ENCODE data around the gene USP46.
A peak's percentile ranks its signal among the peaks of the same experiment; 100 is the strongest.

USP46 gene, protein sequence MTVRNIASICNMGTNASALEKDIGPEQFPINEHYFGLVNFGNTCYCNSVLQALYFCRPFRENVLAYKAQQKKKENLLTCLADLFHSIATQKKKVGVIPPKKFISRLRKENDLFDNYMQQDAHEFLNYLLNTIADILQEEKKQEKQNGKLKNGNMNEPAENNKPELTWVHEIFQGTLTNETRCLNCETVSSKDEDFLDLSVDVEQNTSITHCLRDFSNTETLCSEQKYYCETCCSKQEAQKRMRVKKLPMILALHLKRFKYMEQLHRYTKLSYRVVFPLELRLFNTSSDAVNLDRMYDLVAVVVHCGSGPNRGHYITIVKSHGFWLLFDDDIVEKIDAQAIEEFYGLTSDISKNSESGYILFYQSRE

DNA sequence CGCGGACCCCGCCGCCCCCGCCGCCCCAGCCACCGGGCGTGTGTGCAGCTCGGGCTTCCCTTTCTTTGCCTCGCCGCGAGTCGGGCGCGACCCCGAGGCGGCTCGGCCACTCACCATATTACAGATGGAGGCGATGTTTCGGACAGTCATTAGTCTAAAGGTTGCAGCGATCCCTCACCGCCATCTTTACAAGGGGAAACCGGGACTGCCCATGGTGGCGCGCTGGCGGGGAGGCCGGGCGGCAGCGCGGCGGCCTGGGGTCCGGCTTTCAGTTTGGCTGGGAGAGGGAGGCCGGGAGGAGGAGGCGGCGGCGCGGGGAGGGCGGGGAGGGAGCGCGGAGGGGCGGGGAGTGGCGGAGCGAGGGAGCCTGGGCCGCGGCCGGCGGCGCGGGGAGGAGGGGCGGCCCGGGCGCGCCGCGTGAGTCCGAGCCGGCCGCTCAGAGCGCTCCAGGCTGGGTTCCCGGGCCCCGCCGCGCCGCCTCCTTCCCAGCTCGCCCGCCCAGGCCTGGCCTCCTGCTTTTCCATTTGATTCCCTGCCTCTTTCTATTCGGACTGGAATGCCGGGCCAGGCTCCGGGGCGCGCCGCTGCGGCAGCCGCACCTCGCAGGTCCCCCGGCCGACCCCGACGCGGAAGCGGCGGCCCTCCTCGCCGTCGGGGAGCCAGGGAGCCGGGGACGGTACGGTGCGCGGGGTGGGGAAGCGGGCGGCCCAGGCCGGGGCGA, at the start of gene USP46:
Gene USP46, minus strand, starts transcription at position 301 of the 721 bp plus-strand sequence. Its CDS starts 151 bp downstream, at position 150.
- Mint-ChIP-seq H3K4me3 (peak within 1 kb of the TSS; percentile 89), H3K27ac (peak within 1 kb of the TSS; percentile 83), H3K36me3 (peaks cover 31% of the 10 kb centered on the region), H3K9me3 (peaks cover 3% of the 10 kb centered on the region), H3K27me3 (no peaks in the 10 kb centered on the region), H3K4me1 (peaks cover 39% of the 10 kb centered on the region)
- ATAC-seq: peak; percentile 92

DNA sequence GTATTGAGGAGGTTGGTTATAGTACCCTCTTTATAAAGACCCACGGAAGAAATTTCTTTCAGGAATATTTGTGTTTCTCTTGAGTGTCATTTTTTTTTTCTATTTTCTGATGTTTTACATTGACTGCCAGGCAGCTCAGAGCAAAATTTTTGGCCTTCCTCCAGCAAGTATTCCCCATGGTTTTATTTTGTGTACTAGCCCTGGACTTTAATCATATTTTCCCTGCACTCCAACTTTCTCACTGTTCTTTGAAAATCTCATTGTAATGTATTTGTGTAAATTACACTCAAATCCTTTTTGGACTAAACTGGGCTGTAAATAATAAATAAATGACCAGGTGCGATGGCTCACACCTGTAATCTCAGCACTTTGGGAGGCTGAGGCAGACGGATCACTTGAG, 45.6 kb upstream of the USP46 start:
- no peak for ATAC-seq
- H3K4me3 Mint-ChIP-seq: no peak overlapping the region
- no peaks in the 10 kb centered on the region for H3K36me3 Mint-ChIP-seq

DNA sequence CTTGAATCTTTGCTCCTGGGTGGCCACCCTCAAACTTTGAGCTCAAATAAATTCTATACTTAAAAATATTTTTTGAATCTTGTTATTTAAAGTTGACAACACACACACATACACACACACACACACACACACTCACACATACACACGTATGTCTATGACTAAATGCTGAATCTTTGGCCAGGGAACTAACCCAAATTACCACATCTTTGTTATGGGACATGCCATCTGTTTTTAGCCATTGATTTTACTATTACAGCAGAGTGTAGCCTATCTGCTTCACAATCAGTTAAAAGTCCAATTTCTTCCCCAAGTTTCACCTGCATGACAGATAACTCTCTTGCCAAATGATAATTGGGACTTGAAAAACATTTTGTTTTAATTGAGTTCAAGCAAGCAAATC, 45.0 kb upstream of the USP46 start:
- H3K27ac Mint-ChIP-seq: no peak overlapping the region
- H3K4me1 Mint-ChIP-seq: peaks cover 3% of the 10 kb centered on the region
- H3K9me3 Mint-ChIP-seq: peaks cover under 1% of the 10 kb centered on the region
- no peaks in the 10 kb centered on the region for H3K27me3 Mint-ChIP-seq
- H3K36me3 Mint-ChIP-seq: no peaks in the 10 kb centered on the region
- no peak overlapping the region for H3K4me3 Mint-ChIP-seq
- no peak for ATAC-seq

More for the DNA sequence above, 45.6 kb upstream of the USP46 start:
- Mint-ChIP-seq H3K27ac (no peak overlapping the region), H3K4me1 (peaks cover 8% of the 10 kb centered on the region), H3K27me3 (no peaks in the 10 kb centered on the region), H3K9me3 (peaks cover 5% of the 10 kb centered on the region)

DNA sequence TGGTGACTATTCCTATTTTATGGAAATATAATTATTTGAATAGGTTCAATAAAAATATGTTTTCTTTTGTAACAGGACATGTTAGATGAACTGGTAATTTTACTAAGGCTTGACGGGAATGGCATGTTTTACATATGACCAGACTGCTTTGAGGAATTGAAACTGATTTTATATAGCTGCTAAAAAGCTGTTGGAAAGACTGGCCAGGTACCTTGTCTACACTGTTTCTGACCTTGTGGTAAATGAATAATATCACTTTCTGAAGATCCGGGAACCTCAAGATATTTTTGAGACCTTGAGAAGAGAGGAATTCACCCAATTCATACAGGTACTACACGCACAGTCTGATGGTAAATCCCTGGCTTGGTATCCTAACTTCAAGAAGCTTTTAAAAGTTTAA, 42.1 kb upstream of the USP46 start:
- peaks cover 7% of the 10 kb centered on the region for H3K4me1 Mint-ChIP-seq
- no peak overlapping the region for H3K27ac Mint-ChIP-seq
- peak; percentile 83 for ATAC-seq
- no peaks in the 10 kb centered on the region for H3K36me3 Mint-ChIP-seq
- H3K4me3 Mint-ChIP-seq: no peak overlapping the region
- H3K9me3 Mint-ChIP-seq: no peaks in the 10 kb centered on the region
- no peaks in the 10 kb centered on the region for H3K27me3 Mint-ChIP-seq

DNA sequence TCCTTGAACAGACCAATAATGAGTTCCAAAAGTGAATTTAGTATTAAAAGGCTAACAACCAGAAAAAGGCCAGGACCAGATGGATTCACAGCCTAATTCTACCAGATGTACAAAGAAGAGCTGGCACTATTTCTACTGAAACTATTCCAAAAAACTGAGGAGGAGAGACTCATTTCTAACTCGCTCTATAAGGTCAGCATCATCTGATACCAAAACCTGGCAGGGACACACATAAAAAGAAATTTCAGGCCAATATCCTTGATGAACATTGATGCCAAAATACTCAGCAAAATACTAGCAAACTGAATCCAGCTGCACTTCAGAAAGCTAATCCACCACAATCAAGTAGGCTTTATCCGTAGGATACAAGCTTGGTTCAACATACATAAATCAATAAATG, 35.8 kb upstream of the USP46 start:
- H3K4me1 Mint-ChIP-seq: peaks cover 13% of the 10 kb centered on the region
- peak overlapping the region; percentile 73 for H3K27ac Mint-ChIP-seq
- peaks cover 19% of the 10 kb centered on the region for H3K9me3 Mint-ChIP-seq
- no peak overlapping the region for H3K4me3 Mint-ChIP-seq
- H3K27me3 Mint-ChIP-seq: no peaks in the 10 kb centered on the region
- no peak for ATAC-seq
- peaks cover 17% of the 10 kb centered on the region for H3K36me3 Mint-ChIP-seq

DNA sequence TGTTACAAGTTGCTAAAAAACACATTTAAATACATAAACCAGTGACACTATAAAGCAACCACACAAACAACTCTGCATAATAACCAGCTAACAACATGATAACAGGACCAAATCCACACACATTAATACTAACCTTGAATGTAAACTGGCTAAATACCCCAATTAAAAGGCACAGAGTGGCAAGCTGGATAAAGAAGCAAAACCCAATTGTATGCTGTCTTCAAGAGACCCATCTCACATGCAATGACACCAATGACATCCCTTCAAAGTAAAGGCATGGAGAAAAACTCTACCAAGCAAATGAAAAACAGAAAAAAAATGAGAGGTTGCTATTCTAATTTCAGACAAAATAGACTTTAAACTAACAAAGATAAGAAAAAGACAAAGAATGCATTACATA, 34.4 kb upstream of the USP46 start:
- no peak for ATAC-seq
- Mint-ChIP-seq H3K27me3 (no peaks in the 10 kb centered on the region), H3K4me1 (peaks cover 13% of the 10 kb centered on the region), H3K4me3 (no peak overlapping the region), H3K36me3 (peaks cover 17% of the 10 kb centered on the region), H3K9me3 (peaks cover 19% of the 10 kb centered on the region), H3K27ac (no peak overlapping the region)

DNA sequence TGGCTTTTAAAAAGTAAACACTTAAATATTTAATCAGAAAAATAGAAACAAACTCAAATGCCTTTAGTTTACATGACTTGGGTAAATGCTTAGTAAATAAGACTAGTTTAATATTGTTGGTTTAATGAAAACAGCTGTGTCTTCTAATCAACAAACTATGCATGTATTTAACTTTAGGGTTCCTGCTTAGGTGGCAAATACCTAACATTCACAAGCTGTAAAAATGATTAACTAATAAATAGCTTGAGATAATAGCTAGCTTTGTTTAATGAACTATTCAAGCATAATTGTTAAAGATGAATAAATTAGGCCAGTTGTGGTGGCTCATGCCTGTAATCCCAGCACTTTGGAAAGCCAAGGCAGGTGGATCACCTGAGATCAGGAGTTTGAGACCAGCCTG, 30.0 kb upstream of the USP46 start:
- Mint-ChIP-seq H3K4me3 (no peak overlapping the region), H3K27ac (no peak overlapping the region), H3K36me3 (peaks cover 19% of the 10 kb centered on the region), H3K27me3 (no peaks in the 10 kb centered on the region), H3K4me1 (no peaks in the 10 kb centered on the region), H3K9me3 (peaks cover 18% of the 10 kb centered on the region)
- ATAC-seq: no peak

DNA sequence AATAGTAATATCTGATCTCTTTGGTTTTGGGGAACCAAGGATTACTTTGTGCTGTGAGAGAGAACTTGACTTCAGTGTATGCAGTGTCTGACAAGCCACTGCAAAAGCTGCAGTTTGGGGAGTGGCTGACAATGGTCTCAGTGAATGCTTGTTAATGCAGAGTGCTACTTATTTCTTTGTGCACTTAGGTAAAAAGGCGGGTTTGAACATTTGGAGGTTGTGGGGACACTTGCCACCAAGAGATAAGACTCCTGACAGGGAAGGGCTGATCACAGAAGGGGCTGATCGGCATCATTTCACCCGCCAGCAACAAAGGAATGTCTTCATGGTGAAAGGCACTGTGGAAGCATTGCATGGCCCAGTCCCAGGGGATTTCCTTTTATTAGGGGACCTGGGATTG, 28.6 kb upstream of the USP46 start:
- Mint-ChIP-seq H3K4me3 (no peak overlapping the region), H3K4me1 (no peaks in the 10 kb centered on the region), H3K27ac (no peak overlapping the region), H3K27me3 (no peaks in the 10 kb centered on the region), H3K36me3 (peaks cover 5% of the 10 kb centered on the region), H3K9me3 (peaks cover 6% of the 10 kb centered on the region)
- no peak for ATAC-seq

DNA sequence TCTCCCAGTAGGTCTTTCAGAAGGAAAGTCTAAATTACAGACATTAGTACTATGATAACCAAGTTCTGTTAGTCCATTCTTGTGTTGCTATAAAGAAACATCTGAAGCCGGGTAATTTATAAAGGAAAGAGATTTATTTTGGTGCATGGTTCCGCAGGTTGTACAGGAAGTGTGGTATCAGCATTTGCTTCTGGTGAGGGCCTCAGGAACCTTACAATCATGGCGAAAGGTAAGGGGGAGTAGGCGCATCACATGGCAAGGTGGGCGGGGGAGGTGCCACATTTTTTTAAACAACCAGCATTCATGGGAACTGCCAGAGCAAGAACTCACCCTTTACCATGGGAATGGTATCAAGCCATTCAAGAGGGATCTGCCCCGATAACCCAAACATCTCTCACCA, 26.2 kb upstream of the USP46 start:
- H3K27me3 Mint-ChIP-seq: peaks cover 9% of the 10 kb centered on the region
- peaks cover 2% of the 10 kb centered on the region for H3K9me3 Mint-ChIP-seq
- no peak overlapping the region for H3K4me3 Mint-ChIP-seq
- peaks cover 5% of the 10 kb centered on the region for H3K36me3 Mint-ChIP-seq
- H3K27ac Mint-ChIP-seq: no peak overlapping the region
- no peak for ATAC-seq
- H3K4me1 Mint-ChIP-seq: no peaks in the 10 kb centered on the region

DNA sequence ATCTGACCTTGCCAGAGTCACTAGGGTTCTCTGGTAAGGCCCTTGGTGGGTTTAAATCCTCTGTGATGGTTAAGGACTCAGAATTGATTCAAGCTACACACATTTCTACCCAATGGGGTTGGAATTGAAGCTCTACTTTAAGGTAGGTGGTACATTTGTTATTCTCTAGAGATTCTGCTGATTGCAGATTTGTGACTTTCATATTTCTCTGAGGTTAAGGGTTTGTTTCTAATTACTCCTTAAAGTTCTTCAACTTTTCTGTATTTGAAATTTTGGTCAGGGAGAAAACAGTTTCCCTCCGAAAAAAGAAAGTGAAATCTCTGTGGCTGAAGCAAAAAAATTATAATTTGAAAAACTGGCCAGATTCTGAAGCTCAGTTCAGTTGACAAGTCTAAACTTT, 25.8 kb upstream of the USP46 start:
- ATAC-seq: no peak
- Mint-ChIP-seq H3K36me3 (peaks cover 5% of the 10 kb centered on the region), H3K27me3 (peaks cover 9% of the 10 kb centered on the region), H3K27ac (no peak overlapping the region), H3K9me3 (peaks cover 2% of the 10 kb centered on the region), H3K4me1 (no peaks in the 10 kb centered on the region), H3K4me3 (no peak overlapping the region)

DNA sequence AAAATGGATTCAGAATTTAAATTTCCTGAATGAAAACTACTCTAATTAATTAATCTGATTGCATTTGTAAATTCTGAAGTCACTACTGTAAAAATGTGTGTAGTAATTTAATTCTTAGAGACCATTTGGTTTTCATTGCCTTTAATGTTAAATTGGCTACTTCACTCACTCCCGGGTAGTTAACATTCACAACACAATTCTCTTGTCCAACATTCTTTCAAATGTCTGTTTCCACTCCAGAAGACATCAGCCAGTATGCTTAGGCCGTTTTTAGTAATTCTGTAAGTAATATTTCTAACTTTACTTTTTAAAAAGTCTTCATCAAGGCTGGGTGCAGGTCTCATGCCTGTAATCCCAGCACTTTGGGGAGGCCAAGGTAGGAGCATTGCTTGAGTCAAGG, 21.3 kb upstream of the USP46 start:
- Mint-ChIP-seq H3K27me3 (peaks cover 9% of the 10 kb centered on the region), H3K36me3 (no peaks in the 10 kb centered on the region), H3K9me3 (peaks cover 2% of the 10 kb centered on the region), H3K27ac (no peak overlapping the region), H3K4me3 (no peak overlapping the region), H3K4me1 (no peaks in the 10 kb centered on the region)
- ATAC-seq: no peak

DNA sequence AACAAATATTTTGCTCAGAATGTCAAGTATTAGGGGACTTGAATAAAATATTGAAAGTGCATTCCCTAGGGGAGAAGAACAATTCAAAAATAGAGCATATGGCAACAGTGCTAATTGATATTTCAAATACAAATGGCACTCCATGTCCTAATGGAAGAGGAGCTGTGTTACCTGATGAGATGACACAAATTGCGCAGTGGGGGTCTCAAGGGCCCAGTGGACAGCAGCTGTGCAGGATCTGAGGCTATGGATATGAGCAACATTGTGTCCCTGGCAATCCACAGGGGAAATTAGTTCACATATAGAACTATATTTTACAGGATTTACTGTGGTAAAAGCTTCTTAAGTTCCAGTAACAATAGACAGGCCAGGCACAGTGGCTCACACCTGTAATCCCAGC, 17.4 kb upstream of the USP46 start:
- no peaks in the 10 kb centered on the region for H3K36me3 Mint-ChIP-seq
- H3K27ac Mint-ChIP-seq: no peak overlapping the region
- no peaks in the 10 kb centered on the region for H3K9me3 Mint-ChIP-seq
- ATAC-seq: no peak
- H3K4me3 Mint-ChIP-seq: no peak overlapping the region
- no peaks in the 10 kb centered on the region for H3K4me1 Mint-ChIP-seq
- H3K27me3 Mint-ChIP-seq: no peaks in the 10 kb centered on the region

DNA sequence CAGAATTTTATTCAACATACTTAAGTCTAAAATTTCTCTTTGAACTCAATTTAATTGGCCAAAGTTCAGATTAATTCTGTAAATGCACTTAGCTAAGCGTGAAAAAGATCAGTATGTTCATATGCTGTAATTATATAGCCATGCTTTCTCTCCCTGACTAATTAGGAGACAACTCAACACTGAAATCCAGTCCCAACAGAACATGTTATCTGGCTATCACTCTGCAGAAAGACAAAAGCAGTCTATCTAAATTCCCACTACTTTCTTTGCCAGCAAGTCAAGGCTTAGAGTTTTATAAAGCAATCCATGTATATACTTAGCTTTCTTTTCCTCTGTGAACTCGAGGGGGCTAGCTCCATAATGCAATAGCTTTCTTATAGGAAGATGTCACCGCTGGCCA, 16.0 kb upstream of the USP46 start:
- no peak for ATAC-seq
- Mint-ChIP-seq H3K36me3 (no peaks in the 10 kb centered on the region), H3K9me3 (no peaks in the 10 kb centered on the region), H3K27ac (no peak overlapping the region), H3K27me3 (no peaks in the 10 kb centered on the region), H3K4me3 (no peak overlapping the region), H3K4me1 (no peaks in the 10 kb centered on the region)

DNA sequence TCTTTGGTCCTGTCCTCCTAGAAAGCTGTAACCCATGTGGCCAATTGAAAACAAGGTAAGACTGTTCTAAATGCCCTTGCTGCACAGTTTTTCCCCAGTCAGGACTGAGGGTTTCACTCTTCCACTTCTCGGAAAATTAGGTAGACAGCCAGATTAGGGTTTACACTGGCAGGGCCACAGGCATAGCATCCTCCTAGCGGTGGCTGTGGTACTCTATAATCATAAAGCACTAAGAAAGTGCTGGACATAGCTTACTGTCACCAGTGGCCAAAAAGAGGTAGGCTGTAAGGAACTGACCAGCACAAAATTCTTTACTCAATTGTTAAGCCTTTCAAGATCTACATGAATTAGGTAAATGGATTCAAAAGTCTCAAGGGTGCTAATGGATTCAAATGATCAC, 11.6 kb upstream of the USP46 start:
- no peak for ATAC-seq
- Mint-ChIP-seq H3K9me3 (no peaks in the 10 kb centered on the region), H3K4me3 (no peak overlapping the region), H3K36me3 (no peaks in the 10 kb centered on the region), H3K27ac (no peak overlapping the region), H3K27me3 (peaks cover 10% of the 10 kb centered on the region), H3K4me1 (no peaks in the 10 kb centered on the region)

DNA sequence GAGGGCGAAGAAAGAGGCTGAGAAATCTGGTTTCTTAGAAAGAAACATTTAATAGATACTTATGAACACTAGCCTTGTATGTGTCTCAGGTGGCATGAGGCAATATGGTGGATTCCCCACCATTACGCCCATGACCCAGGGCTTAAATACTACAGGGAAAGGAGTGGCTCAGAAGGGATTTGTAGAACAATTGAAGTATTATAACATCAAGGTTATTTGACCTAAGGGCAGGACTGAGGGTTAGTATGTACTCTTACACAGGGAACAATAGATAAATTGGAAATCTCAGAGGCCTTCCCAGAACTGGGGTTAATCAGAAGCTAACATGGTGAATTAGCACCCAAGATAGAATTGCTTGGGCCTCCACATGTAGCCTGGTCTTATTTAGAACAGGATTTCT, 11.0 kb upstream of the USP46 start:
- ATAC-seq: no peak
- no peak overlapping the region for H3K27ac Mint-ChIP-seq
- no peaks in the 10 kb centered on the region for H3K4me1 Mint-ChIP-seq
- no peak overlapping the region for H3K4me3 Mint-ChIP-seq
- no peaks in the 10 kb centered on the region for H3K36me3 Mint-ChIP-seq
- peaks cover 10% of the 10 kb centered on the region for H3K27me3 Mint-ChIP-seq
- no peaks in the 10 kb centered on the region for H3K9me3 Mint-ChIP-seq

DNA sequence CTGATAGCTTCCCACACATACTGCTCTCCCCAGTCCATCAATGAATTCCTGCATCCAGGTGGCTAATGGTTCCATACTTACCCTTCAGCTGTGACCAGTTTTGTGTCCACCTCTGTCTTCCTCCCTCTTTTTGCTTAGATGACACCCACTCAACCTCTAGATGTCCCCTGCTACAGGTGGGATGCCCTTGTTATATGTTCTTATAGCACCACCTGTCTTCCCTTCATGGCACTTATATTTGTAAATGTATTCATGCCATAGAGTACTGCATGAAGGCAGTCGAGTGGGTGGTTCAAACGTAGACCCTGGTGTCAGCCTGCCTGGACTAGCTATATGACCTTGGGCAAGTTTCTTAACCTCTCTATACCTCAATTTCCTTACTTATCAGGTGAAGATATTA, 6.5 kb upstream of the USP46 start:
- peaks cover 10% of the 10 kb centered on the region for H3K27me3 Mint-ChIP-seq
- peak; percentile 60 for ATAC-seq
- H3K9me3 Mint-ChIP-seq: peaks cover 3% of the 10 kb centered on the region
- H3K4me1 Mint-ChIP-seq: peaks cover 12% of the 10 kb centered on the region
- H3K4me3 Mint-ChIP-seq: no peak overlapping the region
- H3K27ac Mint-ChIP-seq: no peak overlapping the region
- H3K36me3 Mint-ChIP-seq: peaks cover 25% of the 10 kb centered on the region

Measured in stimulated activated memory B cell treated with anti-CD40 and anti-IgM and Interleukin-4, amounts not matched to agents 10 μg/mL and 1 μg/mL and 100 μg/mL, for 72 hours (primary cell).